Gastroesophageal sphincter (tissue), 3 donors: ENCODE measurements around the gene STAC2.

Experiments used
- CTCF ChIP-seq, 4 experiments: fragments of 200-600 bp in 2 of 4; fragments of 450-650 bp in 2 of 4; sonication (generic) in 1 of 4; IDR thresholded peaks; one replicate each; pipeline ENCODE4 v1.5.1; 2017 to 2019; ENCODE audit warnings: antibody characterized with exemption in 4 of 4, mild to moderate bottlenecking in 2 of 4, moderate library complexity in 2 of 4
- EP300 ChIP-seq: sonication (generic); formaldehyde crosslinking; IDR thresholded peaks from one replicate; pipeline ENCODE4 v1.6.1; 2017; ENCODE audit warnings: antibody characterized with exemption, mild to moderate bottlenecking
- POLR2A ChIP-seq, 2 donors: fragments of 450-650 bp; IDR thresholded peaks; one replicate each; pipeline ENCODE4 v1.6.1; 2017; ENCODE audit warnings: antibody characterized with exemption in 2 of 2, mild to moderate bottlenecking in 2 of 2, moderate library complexity in 1 of 2
- POLR2AphosphoS5 ChIP-seq: sonication (generic); formaldehyde crosslinking; IDR thresholded peaks from one replicate; pipeline ENCODE4 v1.6.1; 2017; ENCODE audit warnings: antibody characterized with exemption

GRCh38 chr17:39165841-39166349, 59.9 kb downstream of the STAC2 start, which contains the start of gene ARL5C:
- TF ChIP-seq CTCF (IDR thresholded peaks at IDR 0.05) (no peak), POLR2A (IDR thresholded peaks at IDR 0.05) (no peak), POLR2AphosphoS5 (no peak), EP300 (no peak)
